B cell (primary cell): ENCODE measurements around the gene RNF126. TPM values are rescaled to one million over a fixed set of nuclear protein-coding genes. Genes with fewer than 3 reads are reported as not detected.

Source experiments
- ATAC-seq: fragments of 200-7000 bp; cut with Tn5 transposase; one replicate; pipeline ENCODE4 v1.10.0; 2021; ENCODE audit warnings: low read depth, mild to moderate bottlenecking, moderate number of reproducible peaks, moderate library complexity
- CTCF ChIA-PET: fragments of 350-600 bp; sonication (Branson Sonifier 250); formaldehyde crosslinking; loops from one replicate; lab custom pipeline; 2021; ENCODE audit warnings: antibody characterized with exemption, inconsistent platforms; lab: Charles Lee
- POLR2A ChIA-PET: fragments of 350-600 bp; sonication (Branson Sonifier 250); formaldehyde crosslinking; loops from one replicate; lab custom pipeline; 2021; ENCODE audit warnings: antibody characterized with exemption; lab: Charles Lee
- DNase-seq: peaks from one replicate; pipeline ENCODE4 v3.0.0; 2013
- H2AFZ ChIP-seq: 2 replicates; pipeline ENCODE4 v1.6.1; 2012; ENCODE audit warnings: mild to moderate bottlenecking, low read depth, low read length; ENCODE audit not compliant: insufficient read depth, poor library complexity, severe bottlenecking
- H3K27ac ChIP-seq, 2 donors: 1 replicate in 1 of 2; 2 replicates in 1 of 2; pipeline ENCODE4 v1.5.1; 2012 to 2013; ENCODE audit warnings: low read length in 2 of 2, mild to moderate bottlenecking in 2 of 2, moderate library complexity in 1 of 2
- H3K27me3 ChIP-seq, 4 experiments: fragments of 200-600 bp in 1 of 4; sonication (generic) in 1 of 4; replicated peaks in 1 of 4; 1 replicate in 2 of 4; 2 replicates in 2 of 4; pipeline versions ENCODE4 v1.6.1 to v1.7.0; 2013 to 2016; ENCODE audit warnings: low read length in 3 of 4, mild to moderate bottlenecking in 2 of 4, mixed read lengths in 1 of 4, moderate library complexity in 1 of 4; ENCODE audit not compliant: insufficient read depth in 4 of 4, control insufficient read depth in 3 of 4; ENCODE audit errors: control extremely low read depth in 1 of 4
- H3K36me3 ChIP-seq, 2 experiments: replicated peaks in 1 of 2; 1 replicate in 1 of 2; 2 replicates in 1 of 2; pipeline versions ENCODE4 v1.6.1 to v1.7.1; 2013; ENCODE audit warnings: low read length in 1 of 2; ENCODE audit not compliant: insufficient read depth in 2 of 2, control insufficient read depth in 1 of 2; ENCODE audit errors: control extremely low read depth in 1 of 2, extremely low read depth in 1 of 2
- H3K4me1 ChIP-seq, 2 donors: fragments of 200-600 bp in 1 of 2; sonication (generic) in 1 of 2; 1 replicate in 1 of 2; 2 replicates in 1 of 2; pipeline versions ENCODE4 v1.5.1 to v1.6.1; 2013 to 2017; ENCODE audit warnings: low read length in 2 of 2; ENCODE audit not compliant: control insufficient read depth in 2 of 2, insufficient read depth in 2 of 2
- H3K4me2 ChIP-seq: replicated peaks from 2 replicates; pipeline ENCODE3; 2012; ENCODE audit warnings: mild to moderate bottlenecking, low read depth, low read length; ENCODE audit not compliant: poor library complexity, severe bottlenecking
- H3K4me3 ChIP-seq, 5 experiments: fragments of 200-600 bp in 1 of 5; sonication (generic) in 1 of 5; 1 replicate in 3 of 5; 2 replicates in 2 of 5; pipeline versions ENCODE4 v1.5.1 to v1.7.0; 2011 to 2016; ENCODE audit warnings: low read length in 4 of 5, mild to moderate bottlenecking in 4 of 5, low read depth in 2 of 5, control low read depth in 1 of 5, moderate library complexity in 1 of 5; ENCODE audit not compliant: insufficient read depth in 1 of 5; ENCODE audit errors: control extremely low read depth in 1 of 5, extremely low read depth in 1 of 5
- H3K79me2 ChIP-seq: fragments of 200-600 bp; sonication (generic); one replicate; pipeline ENCODE4 v1.6.0; 2016; ENCODE audit warnings: low read length; ENCODE audit not compliant: control insufficient read depth, insufficient read depth
- H3K9ac ChIP-seq: fragments of 200-600 bp; sonication (generic); 2 replicates; pipeline ENCODE4 v1.6.1; 2017; ENCODE audit warnings: mild to moderate bottlenecking, low read length, moderate library complexity
- H3K9me3 ChIP-seq, 3 donors: one replicate each; pipeline versions ENCODE4 v1.6.1 to v1.7.1; 2013; ENCODE audit warnings: low read length in 2 of 3; ENCODE audit not compliant: control insufficient read depth in 2 of 3, insufficient read depth in 1 of 3; ENCODE audit errors: control extremely low read depth in 1 of 3
- H4K20me1 ChIP-seq: 2 replicates; pipeline ENCODE4 v1.6.0; 2012; ENCODE audit warnings: mild to moderate bottlenecking, low read length; ENCODE audit not compliant: insufficient read depth, control insufficient read depth, poor library complexity, severe bottlenecking
- H3K27ac Mint-ChIP-seq: one replicate; pipeline ENCODE4 v1.8.0; 2021; ENCODE audit warnings: mixed read lengths
- H3K27me3 Mint-ChIP-seq: one replicate; pipeline ENCODE4 v1.8.0; 2021; ENCODE audit warnings: mixed read lengths
- H3K4me1 Mint-ChIP-seq: one replicate; pipeline ENCODE4 v1.8.0; 2021; ENCODE audit warnings: mixed read lengths
- H3K4me3 Mint-ChIP-seq: one replicate; pipeline ENCODE4 v1.8.0; 2021; ENCODE audit warnings: mixed read lengths
- H3K9me3 Mint-ChIP-seq: one replicate; pipeline ENCODE4 v1.8.0; 2022; ENCODE audit warnings: mixed read lengths; ENCODE audit not compliant: insufficient read depth
- CTCF ChIP-seq: fragments of 200-600 bp; IDR thresholded peaks from one replicate; pipeline ENCODE4 v1.8.0; 2022; ENCODE audit warnings: antibody characterized with exemption, mild to moderate bottlenecking
- EZH2 ChIP-seq: IDR thresholded peaks from 2 replicates; pipeline ENCODE4 v1.6.1; 2012; ENCODE audit warnings: borderline replicate concordance, low read depth, mild to moderate bottlenecking, moderate library complexity, low read length; ENCODE audit not compliant: insufficient read depth, poor library complexity, severe bottlenecking
- WGBS: methylation state at CpG from one replicate; pipeline ENCODE4 v1.1.5; 2013; ENCODE audit warnings: missing lambda C conversion rate; ENCODE audit not compliant: insufficient coverage; 5-methylcytosine and 5-hydroxymethylcytosine counted together
- intact Hi-C: fragments of 100-400 bp; cut with micrococcal nuclease; formaldehyde crosslinking; loops from one replicate; pipeline ENCODE4 v1.10.0; 2022
- polyA plus RNA-seq: library from polyadenylated mRNA; depleted of rRNA; stranded (reverse); fragments of >200 nt; gene quantifications from 2 replicates; pipeline ENCODE4 v1.2.3, GENCODE V29; 2012
- total RNA-seq, 2 donors: library from RNA; stranded (reverse); fragments of 120-200 nt in 1 of 2; gene quantifications; 1 replicate in 1 of 2; 2 replicates in 1 of 2; pipeline versions ENCODE4 v1.2.3 to v1.2.4, GENCODE V29; 2013 to 2022

The RNF126 gene
- total and polyA plus RNA-seq, 2 donors (not counting 1 experiment from before 2014, with no cell fraction given): 74.3 to 118 TPM

DNA sequence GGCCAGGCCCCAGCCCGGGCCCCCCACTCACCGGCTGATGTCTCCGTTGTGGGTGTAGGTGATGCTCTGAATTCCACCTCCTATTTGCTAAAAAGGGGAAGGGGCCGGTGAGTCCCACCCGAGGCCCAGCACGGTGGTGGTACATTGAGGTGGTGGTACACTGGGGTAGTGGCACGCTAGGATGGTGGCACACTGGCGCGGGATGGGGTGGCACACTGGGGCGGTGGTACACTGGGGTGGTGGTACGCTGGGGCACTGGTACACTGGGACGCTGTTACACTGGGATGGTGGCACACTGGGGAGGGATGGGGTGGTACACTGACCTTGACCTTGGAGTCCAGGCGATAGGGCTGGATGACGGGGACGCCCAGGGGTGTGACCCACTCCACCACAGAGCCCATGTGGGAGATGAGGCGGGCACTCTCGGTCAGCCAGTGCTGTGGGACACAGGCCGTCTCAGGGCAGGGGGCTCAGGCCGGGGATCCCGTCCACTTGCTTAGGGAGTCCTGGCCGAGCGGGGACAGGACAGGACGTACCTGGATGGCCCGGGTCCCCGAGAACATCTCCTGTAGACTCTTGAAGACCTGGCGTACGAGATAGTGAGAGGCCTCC, 44.2 kb downstream of the RNF126 start:
- Mint-ChIP-seq H3K27me3 (peaks cover 7% of the 10 kb centered on the region), H3K4me1 (peaks cover 8% of the 10 kb centered on the region), H3K9me3 (no peaks in the 10 kb centered on the region), H3K4me3 (no peak overlapping the region), H3K27ac (no peak overlapping the region)
- ChIA-PET CTCF (no interaction called here), POLR2A (no interaction called here)
- peaks cover 0 to 30% of the 10 kb centered on the region in 2 experiments for H3K36me3 ChIP-seq
- peaks cover 4% of the 10 kb centered on the region for H4K20me1 ChIP-seq
- H3K9me3 ChIP-seq: no peaks in the 10 kb centered on the region
- no peak overlapping the region for H3K9ac ChIP-seq
- DNase-seq: no peak
- no peak for ATAC-seq
- no peak overlapping the region for H3K27ac ChIP-seq
- H2AFZ ChIP-seq: no peak overlapping the region
- no peak overlapping the region for H3K4me2 ChIP-seq
- peaks cover 0 to 4% of the 10 kb centered on the region in 2 donors for H3K4me1 ChIP-seq
- H3K4me3 ChIP-seq: no peak overlapping the region
- no peak for TF ChIP-seq EZH2
- no peak for TF ChIP-seq CTCF
- intact Hi-C loops: no loop called here
- peaks cover 0 to 7% (median 2%) of the 10 kb centered on the region in 4 experiments for H3K27me3 ChIP-seq
- H3K79me2 ChIP-seq: no peaks in the 10 kb centered on the region
- WGBS: 98% methylated on average over 22 of the region's 27 CpGs

- no peaks in the 10 kb centered on the region for H3K9me3 Mint-ChIP-seq
- POLR2A ChIA-PET: no interaction called here
These were observed 44.8 kb downstream of the RNF126 start for GRCh38 chr19:618247-618619.

More at GRCh38 chr19:618247-618619, 44.8 kb downstream of the RNF126 start:
- peaks cover 7% of the 10 kb centered on the region for H3K27me3 Mint-ChIP-seq
- H2AFZ ChIP-seq: no peak overlapping the region
- no peak overlapping the region for H3K4me3 Mint-ChIP-seq
- H3K36me3 ChIP-seq: peaks cover 0 to 28% of the 10 kb centered on the region in 2 experiments
- H3K79me2 ChIP-seq: no peaks in the 10 kb centered on the region
- DNase-seq (no peak), ATAC-seq (no peak)
- peaks cover 0 to 4% of the 10 kb centered on the region in 2 donors for H3K4me1 ChIP-seq
- CTCF ChIA-PET: no interaction called here
- H3K9ac ChIP-seq: no peak overlapping the region
- WGBS: 93% methylated on average over 18 of the region's 19 CpGs
- TF ChIP-seq EZH2: no peak
- TF ChIP-seq CTCF: no peak
- peaks cover 8% of the 10 kb centered on the region for H3K4me1 Mint-ChIP-seq
- H3K27ac Mint-ChIP-seq: no peak overlapping the region
- intact Hi-C loops: no loop called here
- H3K27ac ChIP-seq: no peak overlapping the region
- peaks cover 4% of the 10 kb centered on the region for H4K20me1 ChIP-seq
- no peak overlapping the region for H3K4me3 ChIP-seq
- no peaks in the 10 kb centered on the region for H3K9me3 ChIP-seq
- no peak overlapping the region for H3K4me2 ChIP-seq
- H3K27me3 ChIP-seq: peaks cover 0 to 7% (median 2%) of the 10 kb centered on the region in 4 experiments
